Stomach (tissue), 9 donors: ENCODE data around the gene NTN3. TPM values are rescaled to one million over a fixed set of nuclear protein-coding genes. Genes with fewer than 3 reads are reported as not detected.

Source experiments
- DNase-seq, 2 donors: peaks; one replicate each; pipeline versions ENCODE4 v3.0.0 to v3.0.0-alpha.2; 2013 to 2019
- H3K27ac ChIP-seq, 5 donors: fragments of 200-600 bp in 4 of 5; sonication (generic) in 4 of 5; one replicate each; pipeline ENCODE4 v1.5.1; 2013 to 2019; ENCODE audit warnings: mild to moderate bottlenecking in 1 of 5, moderate library complexity in 1 of 5
- H3K27me3 ChIP-seq, 3 donors: fragments of 200-600 bp; sonication (generic); one replicate each; pipeline ENCODE4 v1.5.1; 2017 to 2019; ENCODE audit warnings: mixed run types in 1 of 3
- H3K36me3 ChIP-seq, 4 donors: fragments of 200-600 bp; sonication (generic); 1 replicate in 3 of 4; 2 replicates in 1 of 4; pipeline ENCODE4 v1.5.1; 2016 to 2019
- H3K4me1 ChIP-seq, 4 donors: fragments of 200-600 bp; sonication (generic); one replicate each; pipeline ENCODE4 v1.5.1; 2016 to 2019
- H3K4me3 ChIP-seq, 4 donors: fragments of 200-600 bp; sonication (generic) in 3 of 4; one replicate each; pipeline ENCODE4 v1.5.1; 2016 to 2019; ENCODE audit warnings: mild to moderate bottlenecking in 1 of 4
- H3K9me3 ChIP-seq, 4 donors: fragments of 200-600 bp; sonication (generic); one replicate each; pipeline ENCODE4 v1.5.1; 2016 to 2019
- CTCF ChIP-seq, 7 experiments: fragments of 450-650 bp in 4 of 7; fragments of 200-600 bp in 3 of 7; sonication (generic) in 3 of 7; IDR thresholded peaks; one replicate each; pipeline ENCODE4 v1.5.1; 2016 to 2019; ENCODE audit warnings: antibody characterized with exemption in 7 of 7, control low read depth in 2 of 7, mild to moderate bottlenecking in 1 of 7
- EP300 ChIP-seq: sonication (generic); formaldehyde crosslinking; IDR thresholded peaks from one replicate; pipeline ENCODE4 v1.6.1; 2017; ENCODE audit warnings: antibody characterized with exemption
- POLR2A ChIP-seq, 4 donors: fragments of 450-650 bp; IDR thresholded peaks; one replicate each; pipeline ENCODE4 v1.6.1; 2016; ENCODE audit warnings: antibody characterized with exemption in 4 of 4, control low read depth in 2 of 4, mild to moderate bottlenecking in 1 of 4, moderate library complexity in 1 of 4
- POLR2AphosphoS5 ChIP-seq, 3 donors: sonication (generic); formaldehyde crosslinking; IDR thresholded peaks; one replicate each; pipeline ENCODE4 v1.6.1; 2016; ENCODE audit warnings: antibody characterized with exemption in 3 of 3
- WGBS, 5 donors: extraction: QIAGEN DNeasy Blood & Tissue Kit in 3 of 5; methylation state at CpG; one replicate each; pipeline versions ENCODE4 v1.1.5 to v1.1.7; 2013 to 2018; 5-methylcytosine and 5-hydroxymethylcytosine counted together
- intact Hi-C: fragments of 100-400 bp; cut with DNase I; formaldehyde crosslinking; loops from one replicate; pipeline ENCODE4 v1.15.1; 2023; ENCODE audit warnings: low total_unique reads
- polyA plus RNA-seq, 3 donors: library from polyadenylated mRNA; stranded (reverse); fragments of 200-250 nt; gene quantifications; one replicate each; pipeline ENCODE4 v1.2.3, GENCODE V29; 2013
- total RNA-seq, 5 donors: library from RNA; depleted of rRNA; stranded (reverse); fragments of >200 nt; gene quantifications; one replicate each; pipeline versions ENCODE4 v1.1.0 to v1.2.3, GENCODE V29; 2014 to 2016
- donor health status: healthy with polysubstance abuse.
- donor health status: Bipolar disorder and iron deficiency.
- donor health status: healthy.

Gene NTN3
- total and polyA plus RNA-seq, 8 donors = 1.8 TPM; not detected in 7

GRCh38 chr16:2452650-2453049 lies 18.4 kb upstream of the NTN3 start:
- DNase-seq = no peak
- intact Hi-C loops = no loop called here
- Histone ChIP-seq H3K4me3 (no peak overlapping the region), H3K4me1 (no peaks in the 10 kb centered on the region), H3K27ac (no peak overlapping the region), H3K36me3 (peaks cover 11 to 83% (median 42%) of the 10 kb centered on the region in 4 donors), H3K27me3 (no peaks in the 10 kb centered on the region), H3K9me3 (no peaks in the 10 kb centered on the region)
- 95 to 98% (median 97%) methylated on average over 8 of the region's 8 CpGs for WGBS, 5 donors
- TF ChIP-seq POLR2A (IDR thresholded peaks at IDR 0.05) (no peak), CTCF (IDR thresholded peaks at IDR 0.05) (no peak)

GRCh38 chr16:2455081-2455845 lies 15.8 kb upstream of the NTN3 start:
- TF ChIP-seq EP300 (no peak), POLR2A (IDR thresholded peaks at IDR 0.05) (no peak), POLR2AphosphoS5 (IDR thresholded peaks at IDR 0.05) (no peak), CTCF (IDR thresholded peaks at IDR 0.05) (no peak)
- Histone ChIP-seq H3K4me1 (peaks cover 7 to 17% (median 13%) of the 10 kb centered on the region in 4 donors), H3K27me3 (no peaks in the 10 kb centered on the region), H3K27ac (no peak overlapping the region), H3K4me3 (no peak overlapping the region), H3K36me3 (peaks cover 5 to 58% (median 25%) of the 10 kb centered on the region in 4 donors), H3K9me3 (no peaks in the 10 kb centered on the region)
- intact Hi-C loops = no loop called here
- WGBS, 5 donors = 93 to 96% (median 95%) methylated on average over 28 of the region's 28 CpGs
- DNase-seq = no peak

- H3K27me3 ChIP-seq = no peaks in the 10 kb centered on the region
- no peak overlapping the region for H3K4me3 ChIP-seq
- no peaks in the 10 kb centered on the region for H3K9me3 ChIP-seq
- H3K36me3 ChIP-seq = peaks cover 5 to 45% (median 21%) of the 10 kb centered on the region in 4 donors
- H3K27ac ChIP-seq = no peak overlapping the region
- DNase-seq = no peak
- H3K4me1 ChIP-seq = peaks cover 10 to 25% (median 19%) of the 10 kb centered on the region in 4 donors
- WGBS, 5 donors = 93 to 98% (median 95%) methylated on average over 11 to 21 of the region's 21 CpGs
- intact Hi-C loops = no loop called here
- no peak for TF ChIP-seq EP300
- no peak for TF ChIP-seq CTCF (IDR thresholded peaks at IDR 0.05)
- no peak for TF ChIP-seq POLR2AphosphoS5 (IDR thresholded peaks at IDR 0.05)
- no peak for TF ChIP-seq POLR2A (IDR thresholded peaks at IDR 0.05)
Measured at GRCh38 chr16:2456551-2457153, 14.4 kb upstream of the NTN3 start.

GRCh38 chr16:2457267-2457666 lies 13.8 kb upstream of the NTN3 start:
- Histone ChIP-seq H3K4me1 (peaks cover 10 to 25% (median 19%) of the 10 kb centered on the region in 4 donors), H3K27me3 (no peaks in the 10 kb centered on the region), H3K27ac (no peak overlapping the region), H3K4me3 (no peak overlapping the region), H3K9me3 (no peaks in the 10 kb centered on the region), H3K36me3 (peaks cover 5 to 39% (median 21%) of the 10 kb centered on the region in 4 donors)
- DNase-seq = no peak
- intact Hi-C loops = no loop called here
- TF ChIP-seq POLR2AphosphoS5 (IDR thresholded peaks at IDR 0.05) (no peak), CTCF (IDR thresholded peaks at IDR 0.05) (no peak), EP300 (no peak), POLR2A (IDR thresholded peaks at IDR 0.05) (no peak)
- 80 to 85% (median 82%) methylated on average over 13 of the region's 13 CpGs for WGBS, 5 donors
